Liver (tissue), 9 donors: ENCODE measurements around the gene LINC01488. TPM values are rescaled to one million over a fixed set of nuclear protein-coding genes. Genes with fewer than 3 reads are reported as not detected.

ENCODE experiments used
- DNase-seq: peaks from one replicate; pipeline ENCODE4 v3.0.0-alpha.2; 2017; ENCODE audit warnings: low spot score
- H3K27ac ChIP-seq, 2 donors: one replicate each; pipeline ENCODE4 v1.7.0; 2013; ENCODE audit warnings: inconsistent platforms in 2 of 2, low read length in 2 of 2, control low read depth in 1 of 2, low read depth in 1 of 2, mild to moderate bottlenecking in 1 of 2
- H3K27me3 ChIP-seq, 4 donors: one replicate each; pipeline versions ENCODE4 v1.6.1 to v1.7.0; 2013; ENCODE audit warnings: low read length in 3 of 4, inconsistent platforms in 1 of 4, mild to moderate bottlenecking in 1 of 4, moderate library complexity in 1 of 4; ENCODE audit not compliant: control insufficient read depth in 4 of 4, insufficient read depth in 4 of 4
- H3K36me3 ChIP-seq, 4 donors: one replicate each; pipeline versions ENCODE4 v1.6.1 to v1.7.0; 2013; ENCODE audit warnings: low read length in 3 of 4, mild to moderate bottlenecking in 3 of 4, low read depth in 1 of 4, moderate library complexity in 1 of 4; ENCODE audit not compliant: control insufficient read depth in 4 of 4, insufficient read depth in 3 of 4
- H3K4me1 ChIP-seq, 4 donors: one replicate each; pipeline versions ENCODE4 v1.6.1 to v1.7.0; 2013; ENCODE audit warnings: low read length in 3 of 4, mild to moderate bottlenecking in 3 of 4, moderate library complexity in 1 of 4; ENCODE audit not compliant: control insufficient read depth in 4 of 4, insufficient read depth in 4 of 4
- H3K4me3 ChIP-seq, 3 donors: one replicate each; pipeline versions ENCODE4 v1.6.1 to v1.7.0; 2013; ENCODE audit warnings: low read length in 3 of 3, control low read depth in 1 of 3, low read depth in 1 of 3, mild to moderate bottlenecking in 1 of 3
- H3K9ac ChIP-seq, 2 donors: one replicate each; pipeline ENCODE4 v1.7.0; 2013; ENCODE audit warnings: low read length in 2 of 2, mild to moderate bottlenecking in 2 of 2, moderate library complexity in 2 of 2, control low read depth in 1 of 2, low read depth in 1 of 2
- H3K9me3 ChIP-seq, 4 donors: one replicate each; pipeline versions ENCODE4 v1.6.1 to v1.7.0; 2013; ENCODE audit warnings: low read length in 3 of 4; ENCODE audit not compliant: control insufficient read depth in 4 of 4
- EGR1 ChIP-seq, 2 donors: IDR thresholded peaks; 2 replicates each; pipeline ENCODE4 v1.6.1; 2016 to 2018; ENCODE audit warnings: antibody characterized with exemption in 2 of 2, low read depth in 2 of 2
- FOXA1 ChIP-seq: IDR thresholded peaks from 2 replicates; pipeline ENCODE4 v1.6.1; 2016; ENCODE audit warnings: antibody characterized with exemption
- GABPA ChIP-seq, 2 donors: IDR thresholded peaks in 1 of 2; conservative IDR thresholded peaks in 1 of 2; 2 replicates each; pipeline ENCODE4 v1.6.1; 2016; ENCODE audit warnings: antibody characterized with exemption in 2 of 2, mild to moderate bottlenecking in 1 of 2, moderate library complexity in 1 of 2
- HNF4G ChIP-seq: IDR thresholded peaks from 2 replicates; pipeline ENCODE4 v1.6.1; 2016; ENCODE audit warnings: antibody characterized with exemption
- NR2F2 ChIP-seq: IDR thresholded peaks from 2 replicates; pipeline ENCODE4 v1.6.1; 2016; ENCODE audit warnings: antibody characterized with exemption
- REST ChIP-seq: IDR thresholded peaks from 2 replicates; pipeline ENCODE4 v1.6.1; 2016; ENCODE audit warnings: antibody characterized with exemption, mild to moderate bottlenecking
- RXRA ChIP-seq, 2 donors: IDR thresholded peaks; 2 replicates each; pipeline ENCODE4 v1.6.1; 2017 to 2018; ENCODE audit warnings: antibody characterized with exemption in 2 of 2, mild to moderate bottlenecking in 1 of 2
- TAF1 ChIP-seq: conservative IDR thresholded peaks from 2 replicates; pipeline ENCODE4 v1.6.1; 2016; ENCODE audit warnings: antibody characterized with exemption, mild to moderate bottlenecking
- YY1 ChIP-seq: IDR thresholded peaks from 2 replicates; pipeline ENCODE4 v1.6.1; 2016; ENCODE audit warnings: antibody characterized with exemption, mild to moderate bottlenecking
- WGBS: extraction: QIAGEN DNeasy Blood & Tissue Kit; methylation state at CpG from one replicate; pipeline ENCODE4 v1.1.7; 2013; 5-methylcytosine and 5-hydroxymethylcytosine counted together
- polyA plus RNA-seq, 2 donors: library from polyadenylated mRNA; stranded (reverse) in 1 of 2; unstranded in 1 of 2; fragments of 200-250 nt in 1 of 2; fragments of >200 nt in 1 of 2; fragmentation: Nextera tagmentation in 1 of 2; extraction: Ambion mirVana in 1 of 2; gene quantifications; one replicate each; pipeline versions ENCODE4 v1.2.1 to v1.2.3, GENCODE V29; 2013 to 2015
- total RNA-seq, 2 donors: library from RNA; depleted of rRNA; stranded (reverse); fragments of >200 nt; gene quantifications; one replicate each; pipeline ENCODE4 v1.2.3, GENCODE V29; 2014
- TF ChIP-seq, protein P1 (sequence below): IDR thresholded peaks from 2 replicates; pipeline ENCODE4 v1.6.1; 2016; ENCODE audit warnings: antibody characterized with exemption
- TF ChIP-seq, protein P2 (sequence below): IDR thresholded peaks from 2 replicates; pipeline ENCODE4 v1.6.1; 2016; ENCODE audit warnings: antibody characterized with exemption
- TF ChIP-seq, protein P3 (sequence below): IDR thresholded peaks from 2 replicates; pipeline ENCODE4 v1.6.1; 2016; ENCODE audit warnings: antibody characterized with exemption
- TF ChIP-seq, protein P4 (sequence below): fragments of 150-350 bp; IDR thresholded peaks from 2 replicates; pipeline ENCODE4 v1.5.1; 2017; ENCODE audit warnings: improper control_type of control experiment, low read depth, low read length; ENCODE audit not compliant: missing input control
- donor health status: healthy.
- donor health status: healthy.
- donor health status: healthy.
- donor health status: healthy.
- donor health status: healthy.

LINC01488 gene
- total and polyA plus RNA-seq, 4 donors: 0.05 to 2.3 (median 0.60) TPM

DNA sequence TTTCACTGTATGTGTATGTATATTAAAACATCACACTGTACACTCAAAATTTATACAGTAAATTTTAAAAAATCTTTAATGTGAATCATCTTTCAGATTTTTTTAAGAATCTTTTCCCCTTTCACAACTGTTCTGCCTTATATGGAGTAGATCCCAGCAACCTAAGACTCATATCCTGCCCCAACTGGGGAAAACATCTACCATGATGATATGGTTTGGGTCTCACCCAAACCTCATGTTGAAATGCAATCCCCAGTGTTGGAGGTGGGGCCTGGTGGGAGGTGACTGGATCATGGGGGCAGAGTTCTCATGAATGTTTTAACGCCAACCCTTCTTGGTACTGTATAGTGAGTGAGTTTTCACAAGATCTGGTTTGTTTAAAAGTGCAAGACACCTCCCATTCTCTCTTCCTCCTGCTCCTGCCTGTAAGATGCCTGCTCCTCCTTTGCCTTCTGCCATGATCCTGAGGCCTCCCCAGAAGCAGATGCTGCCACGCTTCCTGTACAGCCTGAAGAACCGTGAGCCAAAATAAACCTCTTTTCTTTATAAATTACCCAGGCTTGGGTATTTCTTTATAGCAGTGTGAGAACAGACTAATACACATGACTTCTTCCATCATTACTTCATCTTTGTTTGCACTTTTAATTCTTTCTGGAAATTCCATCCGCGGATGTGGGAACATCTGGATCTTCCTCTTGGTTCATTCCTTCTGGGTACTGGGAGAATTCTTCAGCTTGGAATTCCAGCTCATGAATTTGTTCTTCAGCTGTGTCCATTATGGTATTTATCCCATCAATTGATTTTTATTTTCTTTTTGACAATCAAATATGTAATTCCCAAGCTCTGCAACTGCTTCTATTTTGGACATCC is 36.9 kb downstream of the LINC01488 start:
- DNase-seq: no peak
- Histone ChIP-seq H3K9ac (no peak overlapping the region), H3K27ac (no peak overlapping the region), H3K27me3 (no peaks in the 10 kb centered on the region), H3K4me1 (no peaks in the 10 kb centered on the region), H3K36me3 (no peaks in the 10 kb centered on the region), H3K4me3 (no peak overlapping the region), H3K9me3 (peaks cover 0 to 1% (median 0%) of the 10 kb centered on the region in 4 donors)
- TF ChIP-seq RXRA (IDR thresholded peaks at IDR 0.05) (no peak), NR2F2 (no peak), YY1 (no peak), HNF4G (no peak), TAF1 (no peak), FOXA1 (no peak)
- WGBS: 89% methylated on average over 5 of the region's 5 CpGs

DNA sequence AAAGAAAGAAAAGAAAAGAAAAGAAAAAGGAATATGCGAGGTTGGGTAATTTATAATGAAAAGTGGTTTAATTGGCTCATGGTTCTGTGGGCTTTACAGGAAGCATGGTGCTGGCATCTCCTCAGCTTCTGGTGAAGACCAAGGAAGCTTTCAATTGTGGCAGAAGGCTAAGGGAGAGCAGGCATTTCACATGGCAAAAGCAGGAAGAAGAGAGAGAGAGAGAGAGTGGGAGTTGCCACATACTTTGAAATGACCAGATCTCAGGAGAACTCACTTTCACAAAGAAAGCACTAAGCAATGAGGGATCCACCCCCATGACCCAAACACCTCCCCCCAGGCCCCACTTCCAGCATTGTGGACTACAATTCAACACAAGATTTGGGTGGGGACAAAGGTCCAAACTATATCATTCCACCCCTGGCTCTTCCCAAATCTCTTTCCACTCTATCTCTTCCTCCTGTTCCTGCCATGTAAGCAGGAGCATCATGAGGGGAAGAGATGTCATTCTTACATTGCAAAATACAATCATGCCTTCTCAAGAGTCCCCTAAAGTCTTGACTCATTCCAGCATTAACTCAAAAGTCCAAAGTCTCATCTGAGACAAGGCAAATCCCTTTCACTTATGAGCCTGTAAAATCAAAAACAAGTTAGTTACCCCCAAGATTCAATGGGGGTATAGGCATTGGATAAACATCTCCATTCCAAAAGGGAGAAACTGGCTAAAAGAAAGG is 38.9 kb downstream of the LINC01488 start:
- TF ChIP-seq GABPA (IDR thresholded peaks at IDR 0.05 in 1 of 2, conservative IDR thresholded peaks at IDR 0.05 in 1 of 2) (no peak), EGR1 (IDR thresholded peaks at IDR 0.05; ENCODE audit: low read depth in 2 of 2) (no peak)
- no peak for DNase-seq
- Histone ChIP-seq H3K9ac (no peak overlapping the region), H3K27me3 (no peaks in the 10 kb centered on the region), H3K27ac (no peak overlapping the region), H3K4me1 (no peaks in the 10 kb centered on the region), H3K36me3 (no peaks in the 10 kb centered on the region), H3K4me3 (no peak overlapping the region), H3K9me3 (peaks cover 0 to 1% (median 0%) of the 10 kb centered on the region in 4 donors)
- WGBS: 97% methylated on average over 1 of the region's 1 CpG

DNA sequence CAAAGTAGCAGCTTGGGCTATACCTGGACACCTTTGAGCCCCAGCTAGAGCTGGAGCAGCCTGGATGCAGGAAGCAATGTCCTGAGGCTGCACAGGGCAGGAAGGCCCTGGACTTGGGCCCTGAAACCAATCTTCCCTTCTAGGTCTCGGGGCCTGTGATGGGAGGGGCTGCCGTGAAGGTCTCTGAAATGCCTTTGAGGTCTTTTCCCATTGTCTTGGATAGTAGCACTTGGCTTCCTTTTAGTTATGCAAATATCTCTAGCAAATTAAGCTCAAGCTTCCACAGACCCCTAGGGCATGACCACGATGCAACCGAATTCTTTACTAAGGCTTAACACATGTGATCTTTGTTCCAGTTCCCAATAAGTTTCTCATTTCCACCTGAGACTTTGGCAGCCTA is 40.0 kb downstream of the LINC01488 start:
- WGBS: 90% methylated on average over 4 of the region's 4 CpGs

More for the DNA sequence above, 40.0 kb downstream of the LINC01488 start:
- Histone ChIP-seq H3K27me3 (no peaks in the 10 kb centered on the region), H3K4me1 (no peaks in the 10 kb centered on the region), H3K4me3 (no peak overlapping the region), H3K9me3 (peaks cover 0 to under 1% (median 0%) of the 10 kb centered on the region in 4 donors), H3K36me3 (no peaks in the 10 kb centered on the region), H3K27ac (no peak overlapping the region), H3K9ac (no peak overlapping the region)
- no peak for DNase-seq
- TF ChIP-seq GABPA (IDR thresholded peaks at IDR 0.05 in 1 of 2, conservative IDR thresholded peaks at IDR 0.05 in 1 of 2) (no peak), HNF4G (no peak), TAF1 (no peak), NR2F2 (no peak), REST (no peak), YY1 (no peak), RXRA (IDR thresholded peaks at IDR 0.05) (no peak)
- TF ChIP-seq, protein P1, sequence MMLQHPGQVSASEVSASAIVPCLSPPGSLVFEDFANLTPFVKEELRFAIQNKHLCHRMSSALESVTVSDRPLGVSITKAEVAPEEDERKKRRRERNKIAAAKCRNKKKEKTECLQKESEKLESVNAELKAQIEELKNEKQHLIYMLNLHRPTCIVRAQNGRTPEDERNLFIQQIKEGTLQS: no peak
- TF ChIP-seq, protein P2, sequence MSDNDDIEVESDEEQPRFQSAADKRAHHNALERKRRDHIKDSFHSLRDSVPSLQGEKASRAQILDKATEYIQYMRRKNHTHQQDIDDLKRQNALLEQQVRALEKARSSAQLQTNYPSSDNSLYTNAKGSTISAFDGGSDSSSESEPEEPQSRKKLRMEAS: no peak
- TF ChIP-seq, protein P3, sequence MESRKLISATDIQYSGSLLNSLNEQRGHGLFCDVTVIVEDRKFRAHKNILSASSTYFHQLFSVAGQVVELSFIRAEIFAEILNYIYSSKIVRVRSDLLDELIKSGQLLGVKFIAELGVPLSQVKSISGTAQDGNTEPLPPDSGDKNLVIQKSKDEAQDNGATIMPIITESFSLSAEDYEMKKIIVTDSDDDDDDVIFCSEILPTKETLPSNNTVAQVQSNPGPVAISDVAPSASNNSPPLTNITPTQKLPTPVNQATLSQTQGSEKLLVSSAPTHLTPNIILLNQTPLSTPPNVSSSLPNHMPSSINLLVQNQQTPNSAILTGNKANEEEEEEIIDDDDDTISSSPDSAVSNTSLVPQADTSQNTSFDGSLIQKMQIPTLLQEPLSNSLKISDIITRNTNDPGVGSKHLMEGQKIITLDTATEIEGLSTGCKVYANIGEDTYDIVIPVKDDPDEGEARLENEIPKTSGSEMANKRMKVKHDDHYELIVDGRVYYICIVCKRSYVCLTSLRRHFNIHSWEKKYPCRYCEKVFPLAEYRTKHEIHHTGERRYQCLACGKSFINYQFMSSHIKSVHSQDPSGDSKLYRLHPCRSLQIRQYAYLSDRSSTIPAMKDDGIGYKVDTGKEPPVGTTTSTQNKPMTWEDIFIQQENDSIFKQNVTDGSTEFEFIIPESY: no peak
- TF ChIP-seq, protein P4, sequence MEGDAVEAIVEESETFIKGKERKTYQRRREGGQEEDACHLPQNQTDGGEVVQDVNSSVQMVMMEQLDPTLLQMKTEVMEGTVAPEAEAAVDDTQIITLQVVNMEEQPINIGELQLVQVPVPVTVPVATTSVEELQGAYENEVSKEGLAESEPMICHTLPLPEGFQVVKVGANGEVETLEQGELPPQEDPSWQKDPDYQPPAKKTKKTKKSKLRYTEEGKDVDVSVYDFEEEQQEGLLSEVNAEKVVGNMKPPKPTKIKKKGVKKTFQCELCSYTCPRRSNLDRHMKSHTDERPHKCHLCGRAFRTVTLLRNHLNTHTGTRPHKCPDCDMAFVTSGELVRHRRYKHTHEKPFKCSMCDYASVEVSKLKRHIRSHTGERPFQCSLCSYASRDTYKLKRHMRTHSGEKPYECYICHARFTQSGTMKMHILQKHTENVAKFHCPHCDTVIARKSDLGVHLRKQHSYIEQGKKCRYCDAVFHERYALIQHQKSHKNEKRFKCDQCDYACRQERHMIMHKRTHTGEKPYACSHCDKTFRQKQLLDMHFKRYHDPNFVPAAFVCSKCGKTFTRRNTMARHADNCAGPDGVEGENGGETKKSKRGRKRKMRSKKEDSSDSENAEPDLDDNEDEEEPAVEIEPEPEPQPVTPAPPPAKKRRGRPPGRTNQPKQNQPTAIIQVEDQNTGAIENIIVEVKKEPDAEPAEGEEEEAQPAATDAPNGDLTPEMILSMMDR: no peak
